Aorta (tissue), 5 donors: ENCODE results near the gene IWS1. TPM values are rescaled to one million over a fixed set of nuclear protein-coding genes. Genes with fewer than 3 reads are reported as not detected.

Source experiments
- ATAC-seq: fragments of 200-7000 bp; cut with Tn5 transposase; one replicate; pipeline ENCODE4 v1.9.1; 2022; ENCODE audit warnings: moderate library complexity; ENCODE audit not compliant: low FRiP score
- DNase-seq, 2 donors: peaks; one replicate each; pipeline ENCODE4 v3.0.0-alpha.2; 2020
- H3K27ac ChIP-seq, 2 donors: one replicate each; pipeline ENCODE4 v1.5.1; 2013; ENCODE audit warnings: low read length in 2 of 2, mild to moderate bottlenecking in 2 of 2, moderate library complexity in 2 of 2, control low read depth in 1 of 2, inconsistent platforms in 1 of 2, low read depth in 1 of 2
- H3K27me3 ChIP-seq, 2 donors: one replicate each; pipeline ENCODE4 v1.6.1; 2013; ENCODE audit warnings: control low read depth in 1 of 2, low read length in 1 of 2, mild to moderate bottlenecking in 1 of 2, moderate library complexity in 1 of 2; ENCODE audit not compliant: insufficient read depth in 2 of 2, control insufficient read depth in 1 of 2
- H3K36me3 ChIP-seq, 2 donors: one replicate each; pipeline ENCODE4 v1.6.1; 2013; ENCODE audit warnings: control low read depth in 1 of 2, low read length in 1 of 2, mild to moderate bottlenecking in 1 of 2; ENCODE audit not compliant: insufficient read depth in 2 of 2, control insufficient read depth in 1 of 2
- H3K4me1 ChIP-seq, 2 donors: one replicate each; pipeline ENCODE4 v1.6.1; 2013; ENCODE audit warnings: low read length in 2 of 2, control low read depth in 1 of 2, mild to moderate bottlenecking in 1 of 2, moderate library complexity in 1 of 2; ENCODE audit not compliant: insufficient read depth in 2 of 2, control insufficient read depth in 1 of 2
- H3K4me3 ChIP-seq, 2 donors: one replicate each; pipeline ENCODE4 v1.5.1; 2013; ENCODE audit warnings: low read length in 2 of 2, control low read depth in 1 of 2, mild to moderate bottlenecking in 1 of 2
- H3K9me3 ChIP-seq: one replicate; pipeline ENCODE4 v1.6.1; 2013; ENCODE audit warnings: mild to moderate bottlenecking, low read length; ENCODE audit not compliant: control insufficient read depth
- WGBS, 2 donors: extraction: QIAGEN DNeasy Blood & Tissue Kit; methylation state at CpG; one replicate each; pipeline ENCODE4 v1.1.7; 2013; 5-methylcytosine and 5-hydroxymethylcytosine counted together
- intact Hi-C, 2 donors: fragments of 100-400 bp; cut with DNase I; formaldehyde crosslinking; loops; one replicate each; pipeline versions ENCODE4 v1.14.2 to v1.15.0; 2022
- polyA plus RNA-seq, 2 donors: library from polyadenylated mRNA; stranded (reverse); fragments of 200-250 nt; gene quantifications; one replicate each; pipeline ENCODE4 v1.2.3, GENCODE V29; 2013
- total RNA-seq, 2 donors: library from RNA; stranded (reverse); fragmentation: NEBNext Ultra II Directional; extraction: Animal tissue kit (Norgen Biotek cat#: 25700); gene quantifications; one replicate each; pipeline ENCODE4 v1.2.1, GENCODE V29; 2021
- donor health status: healthy with polysubstance abuse.
- donor health status: Bipolar disorder and iron deficiency.
- donor health status: DM: no; HTN: no; CAD: no.
- donor health status: DM: no; HTN: no; CAD: no.
- donor health status: DM: yes; HTN: yes; CAD: no.

The IWS1 gene
- total and polyA plus RNA-seq, 4 donors: 14.0 to 40.2 (median 32.4) TPM

DNA sequence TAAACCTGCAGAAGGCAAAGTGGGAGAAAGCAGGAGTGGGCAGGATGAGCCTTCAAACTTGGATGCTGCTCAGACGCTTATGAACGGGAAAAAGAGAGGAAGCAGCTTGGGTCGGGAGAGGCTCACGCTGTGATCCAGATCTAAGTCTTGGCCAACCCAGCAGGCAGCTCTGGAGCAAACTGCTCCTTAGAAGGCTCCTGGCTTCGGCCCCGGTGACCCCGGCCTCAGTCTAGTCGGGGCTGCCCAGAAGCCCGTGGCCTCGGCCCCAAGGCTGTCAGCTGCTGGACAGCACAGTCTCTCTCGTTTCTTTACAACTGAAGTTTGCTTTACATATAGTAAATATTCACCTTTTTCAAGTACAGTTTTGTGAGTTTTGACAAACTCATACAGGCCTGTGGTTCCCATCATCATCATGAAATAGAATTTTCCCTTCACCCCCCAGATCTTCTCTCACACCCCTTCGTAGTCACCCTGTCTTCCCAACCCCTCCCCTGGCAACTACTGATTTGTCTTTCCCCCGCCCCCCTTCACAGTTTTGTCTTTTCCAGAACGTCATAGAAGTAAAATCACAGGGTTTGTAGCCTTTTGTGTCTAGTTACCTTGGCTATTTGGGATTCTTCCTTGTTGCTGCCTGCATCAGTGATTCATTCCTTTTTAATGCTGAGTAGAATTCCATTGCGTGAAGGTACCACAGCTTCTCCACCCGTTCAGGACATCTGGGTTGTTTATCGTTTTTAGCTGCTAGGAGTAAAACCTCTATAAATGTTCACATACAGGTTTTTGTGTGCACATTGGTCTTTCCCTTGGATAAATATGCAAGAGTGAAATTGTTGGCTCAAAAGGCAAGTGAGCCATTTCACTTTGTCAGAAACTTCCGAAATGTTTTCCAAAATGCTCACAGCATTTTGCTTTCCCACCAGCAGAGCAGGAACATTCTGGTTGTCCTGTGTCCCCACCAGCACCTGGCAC, 44.3 kb upstream of the IWS1 start:
- no peaks in the 10 kb centered on the region for H3K36me3 ChIP-seq
- 14 to 16% methylated on average over 18 of the region's 18 CpGs for WGBS, 2 donors
- H3K27ac ChIP-seq: peak overlapping the region in 1 of 2 donors; percentile 9
- H3K27me3 ChIP-seq: no peaks in the 10 kb centered on the region
- ATAC-seq (peak; percentile 62), DNase-seq (peak in 1 of 2 donors; percentile 79)
- H3K4me1 ChIP-seq: peaks cover 3 to 5% of the 10 kb centered on the region in 2 donors
- H3K9me3 ChIP-seq: no peaks in the 10 kb centered on the region
- intact Hi-C loops: no loop called here
- H3K4me3 ChIP-seq: no peak overlapping the region

DNA sequence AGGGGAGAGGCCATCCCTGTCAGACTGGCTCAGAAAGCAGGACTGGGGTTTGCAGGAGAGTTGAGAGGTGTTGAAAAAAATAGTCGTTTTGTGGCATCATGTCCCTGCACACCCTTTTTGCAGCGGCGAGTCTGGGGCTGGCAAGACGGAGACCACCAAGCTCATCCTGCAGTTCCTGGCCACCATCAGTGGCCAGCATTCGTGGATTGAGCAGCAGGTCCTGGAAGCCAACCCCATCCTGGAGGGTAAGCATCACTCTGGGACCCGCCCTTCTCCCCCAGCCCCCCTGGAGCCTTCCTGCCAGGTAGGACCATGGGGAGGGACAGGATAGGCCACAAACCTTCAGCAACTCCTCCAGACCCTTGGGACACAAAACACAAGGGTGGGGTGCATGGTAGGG, 43.4 kb upstream of the IWS1 start:
- DNase-seq (no peak), ATAC-seq (no peak)
- Histone ChIP-seq H3K9me3 (no peaks in the 10 kb centered on the region), H3K36me3 (no peaks in the 10 kb centered on the region), H3K4me3 (no peak overlapping the region), H3K27ac (peak overlapping the region in 1 of 2 donors; percentile 23), H3K4me1 (peaks cover 3 to 5% of the 10 kb centered on the region in 2 donors), H3K27me3 (no peaks in the 10 kb centered on the region)
- WGBS, 2 donors: 31 to 32% methylated on average over 6 of the region's 6 CpGs
- intact Hi-C loops: loop anchor here (2.0 to 10.0 kb wide), 3 partner anchors 42 to 145 kb away; partner anchors contain the start of gene IWS1 (in 2 of the 2)

DNA sequence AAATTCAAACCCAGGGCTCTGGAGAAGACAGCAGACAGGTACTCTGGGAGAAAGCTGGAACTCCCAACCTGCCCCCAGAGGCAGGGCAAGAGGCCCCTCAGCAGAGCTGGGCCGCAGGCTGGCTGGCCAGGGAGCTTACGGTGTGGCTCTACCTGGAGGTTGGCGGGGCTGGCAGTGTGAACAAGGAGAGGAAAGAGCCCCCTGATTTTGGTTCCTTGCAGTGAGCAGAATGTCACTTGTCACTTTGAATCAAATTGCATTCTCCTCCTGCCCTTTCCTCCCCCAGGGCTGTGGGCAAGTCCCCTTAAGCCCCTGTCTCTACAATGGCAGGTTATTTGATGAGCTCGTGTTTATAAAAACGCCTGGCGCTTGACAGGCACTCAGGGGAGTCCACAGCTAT, 41.8 kb upstream of the IWS1 start:
- WGBS, 2 donors: 58 to 60% methylated on average over 6 of the region's 6 CpGs
- ATAC-seq: no peak
- H3K27me3 ChIP-seq: no peaks in the 10 kb centered on the region
- H3K36me3 ChIP-seq: no peaks in the 10 kb centered on the region
- H3K9me3 ChIP-seq: no peaks in the 10 kb centered on the region
- H3K4me3 ChIP-seq: no peak overlapping the region
- intact Hi-C loops: loop anchor here (2.0 to 10.0 kb wide), 3 partner anchors 41 to 143 kb away; partner anchors contain the start of gene IWS1 (in 2 of the 2)
- H3K4me1 ChIP-seq: peaks cover 3 to 5% of the 10 kb centered on the region in 2 donors
- DNase-seq: no peak
- H3K27ac ChIP-seq: peak overlapping the region; percentile 31 to 68

- intact Hi-C loops: loop anchor here (5.0 to 10.0 kb wide), 2 partner anchors 40 to 143 kb away; partner anchors contain the start of gene IWS1 (in 1 of the 2)
- 94% methylated on average over 5 of the region's 5 CpGs for WGBS, 2 donors
- no peak for DNase-seq
- no peaks in the 10 kb centered on the region for H3K9me3 ChIP-seq
- peaks cover 3 to 5% of the 10 kb centered on the region in 2 donors for H3K4me1 ChIP-seq
- ATAC-seq: no peak
- no peaks in the 10 kb centered on the region for H3K27me3 ChIP-seq
- no peaks in the 10 kb centered on the region for H3K36me3 ChIP-seq
- no peak overlapping the region for H3K27ac ChIP-seq
- no peak overlapping the region for H3K4me3 ChIP-seq
These were observed 41.1 kb upstream of the IWS1 start for GRCh38 chr2:127567351-127567854.

- no peaks in the 10 kb centered on the region for H3K27me3 ChIP-seq
- H3K4me1 ChIP-seq: peaks cover 3 to 5% of the 10 kb centered on the region in 2 donors
- H3K27ac ChIP-seq: no peak overlapping the region
- no peak for ATAC-seq
- no peaks in the 10 kb centered on the region for H3K36me3 ChIP-seq
- H3K9me3 ChIP-seq: no peaks in the 10 kb centered on the region
- no peak overlapping the region for H3K4me3 ChIP-seq
- intact Hi-C loops: loop anchor here (5.0 to 10.0 kb wide), 2 partner anchors 39 to 142 kb away; partner anchors contain the start of gene IWS1 (in 1 of the 2)
- 96% methylated on average over 10 of the region's 10 CpGs for WGBS, 2 donors
- no peak for DNase-seq
These were observed 40.3 kb upstream of the IWS1 start for GRCh38 chr2:127566576-127566975.

- intact Hi-C loops: loop anchor here (5.0 to 10.0 kb wide), 2 partner anchors 39 to 141 kb away; partner anchors contain the start of gene IWS1 (in 1 of the 2)
- Histone ChIP-seq H3K4me3 (no peak overlapping the region), H3K27me3 (no peaks in the 10 kb centered on the region), H3K36me3 (no peaks in the 10 kb centered on the region), H3K4me1 (peaks cover 3 to 5% of the 10 kb centered on the region in 2 donors), H3K9me3 (no peaks in the 10 kb centered on the region), H3K27ac (no peak overlapping the region)
- 98 to 99% methylated on average over 5 of the region's 5 CpGs for WGBS, 2 donors
- no peak for DNase-seq
- no peak for ATAC-seq
These were observed 39.8 kb upstream of the IWS1 start for GRCh38 chr2:127566139-127566417.

- Histone ChIP-seq H3K27ac (no peak overlapping the region), H3K27me3 (no peaks in the 10 kb centered on the region), H3K9me3 (no peaks in the 10 kb centered on the region), H3K4me3 (no peak overlapping the region), H3K36me3 (no peaks in the 10 kb centered on the region), H3K4me1 (peaks cover 3 to 5% of the 10 kb centered on the region in 2 donors)
- intact Hi-C loops: loop anchor here (5.0 to 10.0 kb wide), 2 partner anchors 38 to 141 kb away; partner anchors contain the start of gene IWS1 (in 1 of the 2)
- ATAC-seq (no peak), DNase-seq (no peak)
- WGBS, 2 donors: 95 to 96% methylated on average over 12 of the region's 12 CpGs
These were observed 39.2 kb upstream of the IWS1 start for GRCh38 chr2:127565261-127566138.
